AG04449 (cell line): ENCODE data around the gene NUMB.
A peak's percentile ranks its signal among the peaks of the same experiment; 100 is the strongest.

Experiments
- CTCF ChIA-PET: fragments of 350-600 bp; formaldehyde crosslinking; extraction: SDS; loops from one replicate; lab custom pipeline; 2021; ENCODE audit warnings: antibody characterized with exemption; lab: Yijun Ruan, JAX
- POLR2A ChIA-PET: fragments of 400-600, 350-600 bp; formaldehyde crosslinking; extraction: SDS; loops from one replicate; lab custom pipeline; 2020; ENCODE audit warnings: antibody characterized with exemption, inconsistent platforms; lab: Yijun Ruan, JAX
- DNase-seq: peaks from one replicate; pipeline ENCODE4 v3.0.0-alpha.2; 2010; ENCODE audit warnings: low read depth, low spot score
- H3K4me3 ChIP-seq: 2 replicates; pipeline ENCODE4 v1.5.1; 2011; ENCODE audit warnings: low read depth, mild to moderate bottlenecking, control low read depth, low read length
- CTCF ChIP-seq: IDR thresholded peaks from one replicate; pipeline ENCODE4 v1.5.1; 2011; ENCODE audit warnings: mild to moderate bottlenecking, moderate library complexity, low read length, control low read depth, inconsistent platforms; ENCODE audit not compliant: insufficient read depth; ENCODE audit errors: missing control alignments

The NUMB gene

GRCh38 chr14:73233564-73233963 is 224.8 kb downstream of the NUMB start:
- ChIA-PET CTCF (interaction anchor here (1.0 kb wide), 1 partner anchor 238 kb away, joined by 3 read pairs; no protein-coding TSS in a partner anchor), POLR2A (no interaction called here)
- H3K4me3 ChIP-seq, result no peak overlapping the region
- no peak for TF ChIP-seq CTCF
- no peak for DNase-seq

GRCh38 chr14:73232984-73233383 is 225.4 kb downstream of the NUMB start:
- ChIA-PET CTCF (interaction anchor here (1.0 to 2.4 kb wide), 3 partner anchors 24 to 239 kb away, joined by 3 to 6 read pairs (median 3); no protein-coding TSS in a partner anchor), POLR2A (no interaction called here)
- no peak overlapping the region for H3K4me3 ChIP-seq
- DNase-seq, result no peak
- no peak for TF ChIP-seq CTCF

GRCh38 chr14:73231981-73232851 is 226.1 kb downstream of the NUMB start:
- CTCF ChIA-PET, result interaction anchor here (0.8 to 2.4 kb wide), 5 partner anchors 12 to 240 kb away, joined by 3 to 6 read pairs (median 3); no protein-coding TSS in a partner anchor
- POLR2A ChIA-PET, result interaction anchor here (0.8 kb wide), 1 partner anchor 17 kb away, joined by 3 read pairs; no protein-coding TSS in a partner anchor

GRCh38 chr14:73230051-73230450 is 228.3 kb downstream of the NUMB start:
- ChIA-PET POLR2A (no interaction called here), CTCF (interaction anchor here (1.1 kb wide), 1 partner anchor 714 kb away, joined by 3 read pairs; no protein-coding TSS in a partner anchor)

More at GRCh38 chr14:73231981-73232851, 226.1 kb downstream of the NUMB start:
- H3K4me3 ChIP-seq, result no peak overlapping the region
- no peak for DNase-seq
- peak; percentile 33 for TF ChIP-seq CTCF

GRCh38 chr14:73227812-73228781 is 230.2 kb downstream of the NUMB start:
- CTCF ChIA-PET, result no interaction called here
- POLR2A ChIA-PET, result no interaction called here
- H3K4me3 ChIP-seq, result no peak overlapping the region; the same call in 1 of the 2 replicates
- no peak for TF ChIP-seq CTCF
- peak; percentile 33 for DNase-seq

More at GRCh38 chr14:73230051-73230450, 228.3 kb downstream of the NUMB start:
- no peak overlapping the region for H3K4me3 ChIP-seq
- TF ChIP-seq CTCF, result no peak
- DNase-seq, result no peak
